Lung microvascular endothelial cell (primary cell): Measurements from ENCODE around the gene BBS1. TPM values are rescaled to one million over a fixed set of nuclear protein-coding genes. Genes with fewer than 3 reads are reported as not detected.
A peak's percentile ranks its signal among the peaks of the same experiment; 100 is the strongest.

Experiments
- DNase-seq, 2 donors: peaks; one replicate each; pipeline versions ENCODE4 v3.0.0 to v3.0.0-alpha.2; 2010; ENCODE audit warnings: low read depth in 2 of 2
- total RNA-seq: library from RNA; depleted of rRNA; stranded (reverse); fragments of >200 nt; gene quantifications from 2 replicates; pipeline ENCODE4 v1.2.1, GENCODE V29; 2014

The BBS1 gene
- total RNA-seq, 1 donor from 2014 or later: 12.1 TPM

DNA sequence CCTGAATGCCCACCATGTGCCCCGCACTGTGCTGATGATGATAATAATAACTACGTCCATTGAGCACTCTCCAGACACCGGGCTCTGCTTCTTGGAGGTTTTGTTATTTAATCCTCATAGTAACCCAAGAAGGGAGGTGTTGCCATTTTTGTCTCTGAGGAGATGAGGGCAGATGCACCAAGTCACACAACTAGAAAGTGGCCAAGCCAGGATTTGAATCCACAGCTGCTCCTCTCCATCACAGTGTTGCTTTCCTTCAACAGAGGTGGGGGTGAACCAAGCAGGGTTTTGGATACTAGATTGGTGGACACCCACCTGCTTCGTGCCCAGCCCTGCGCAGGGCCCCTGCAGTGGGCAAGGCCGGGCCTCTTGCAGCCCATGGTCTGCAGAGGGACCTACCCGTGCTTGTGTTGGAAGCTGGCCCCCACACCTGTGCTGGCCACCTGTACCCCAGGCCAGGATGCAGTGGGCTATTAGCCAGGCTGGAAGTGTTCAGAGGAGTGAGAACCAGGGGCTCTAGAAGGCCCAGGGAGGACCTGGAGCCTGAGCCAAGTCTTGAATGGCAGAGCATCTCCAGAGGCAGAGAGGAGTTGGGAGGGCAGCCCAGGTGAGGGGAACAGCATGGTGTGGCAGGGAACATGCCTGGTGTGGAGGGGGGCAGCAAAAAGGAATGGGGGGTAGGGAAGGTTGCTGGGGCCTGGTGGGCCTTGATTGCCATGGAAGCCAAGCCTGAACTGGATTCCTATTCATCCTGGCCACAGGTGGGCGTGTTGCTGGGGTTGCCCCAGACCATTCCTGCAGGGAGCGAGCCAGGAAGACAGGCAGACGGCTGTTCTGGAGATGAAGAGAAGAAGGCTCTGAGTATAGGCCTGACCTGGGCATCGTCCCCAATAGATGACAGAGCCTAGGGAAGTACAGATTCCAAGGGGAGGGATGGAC, 32.9 kb upstream of the BBS1 start:
- no peak for DNase-seq

GRCh38 chr11:66478729-66479393, 31.6 kb upstream of the BBS1 start:
- peak in 1 of 2 donors; percentile 46 for DNase-seq

DNA sequence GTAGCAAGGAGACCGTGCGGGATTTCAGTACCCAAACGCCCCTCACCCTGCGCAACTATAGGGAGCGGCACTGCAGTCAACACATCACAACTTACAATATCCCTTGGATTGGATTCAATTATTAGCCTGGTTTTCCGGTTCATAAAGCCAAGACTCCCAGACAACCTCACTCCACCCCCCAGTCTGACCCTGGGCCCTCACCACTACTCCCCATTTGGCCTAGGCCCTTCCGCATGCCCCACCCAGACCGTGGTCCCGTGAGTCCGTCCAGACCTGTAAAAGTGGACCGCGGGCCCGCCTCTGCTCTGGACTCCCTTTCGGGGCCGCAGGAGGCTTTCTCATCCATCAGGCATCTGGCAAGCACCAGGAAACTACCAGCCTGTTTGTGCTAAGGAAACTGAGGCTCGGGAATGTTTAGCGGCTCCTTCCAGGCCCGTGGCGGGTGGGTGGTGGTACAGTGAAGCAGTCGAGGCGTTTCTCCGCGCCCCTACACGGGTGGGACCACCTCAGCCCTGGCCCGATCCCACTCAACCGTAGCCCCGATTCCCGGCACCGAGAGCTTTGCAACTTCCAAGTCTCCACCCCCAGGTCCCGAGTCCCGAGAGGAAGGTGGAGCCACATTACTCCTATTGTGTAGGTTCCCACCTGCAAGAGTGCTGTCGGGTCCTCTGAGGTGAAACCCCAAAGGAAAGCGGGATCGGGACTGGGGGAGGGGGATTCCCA, 30.9 kb upstream of the BBS1 start:
- peak; percentile 28 to 37 for DNase-seq

DNA sequence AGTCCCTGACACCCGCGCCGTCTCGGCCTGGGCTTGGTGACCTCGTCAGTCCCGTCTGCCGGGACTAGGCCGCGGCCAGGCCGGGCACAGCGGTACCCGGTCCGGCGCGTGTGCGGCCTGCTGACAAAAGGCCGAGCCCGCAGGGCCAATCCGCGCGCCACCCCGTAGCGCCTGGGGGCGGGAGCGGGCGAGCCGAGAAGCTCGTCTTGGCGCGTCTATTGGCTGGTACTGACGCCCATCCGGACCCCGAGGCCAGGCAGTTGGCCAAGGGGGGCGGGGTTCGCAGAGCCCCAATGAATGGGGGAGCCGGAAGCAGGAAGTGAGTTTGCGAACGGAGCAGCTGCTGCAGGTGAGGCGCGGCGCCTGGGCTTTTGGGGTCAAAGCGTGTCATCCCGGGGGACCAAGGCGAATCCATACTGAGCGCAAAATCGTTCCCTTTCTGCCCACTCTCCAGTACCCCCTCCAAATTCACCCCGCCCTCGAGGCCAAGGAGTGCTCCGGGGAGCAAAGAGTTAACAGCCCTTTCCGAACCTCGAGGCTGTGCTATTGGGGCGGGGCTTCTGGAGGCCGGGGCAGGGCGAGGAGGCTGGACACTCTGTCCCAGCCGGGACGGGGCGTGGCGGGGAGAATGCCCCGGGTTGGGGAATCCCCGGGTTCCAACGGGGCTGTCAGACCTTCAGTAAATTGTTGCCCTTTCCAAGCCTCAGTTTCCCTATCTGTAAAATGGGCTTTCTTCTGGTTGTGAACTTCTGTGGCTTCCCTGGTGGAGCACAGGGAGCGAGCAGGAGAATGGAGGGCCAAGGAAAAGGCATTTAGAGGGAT, 30.1 kb upstream of the BBS1 start, which contains the start of gene DPP3:
Gene DPP3 (plus strand): TSS at position 318 of the 822 bp plus-strand sequence. CDS start 1,767 bp downstream, outside the sequence.
- DNase-seq: peak; percentile 97 to 98

DNA sequence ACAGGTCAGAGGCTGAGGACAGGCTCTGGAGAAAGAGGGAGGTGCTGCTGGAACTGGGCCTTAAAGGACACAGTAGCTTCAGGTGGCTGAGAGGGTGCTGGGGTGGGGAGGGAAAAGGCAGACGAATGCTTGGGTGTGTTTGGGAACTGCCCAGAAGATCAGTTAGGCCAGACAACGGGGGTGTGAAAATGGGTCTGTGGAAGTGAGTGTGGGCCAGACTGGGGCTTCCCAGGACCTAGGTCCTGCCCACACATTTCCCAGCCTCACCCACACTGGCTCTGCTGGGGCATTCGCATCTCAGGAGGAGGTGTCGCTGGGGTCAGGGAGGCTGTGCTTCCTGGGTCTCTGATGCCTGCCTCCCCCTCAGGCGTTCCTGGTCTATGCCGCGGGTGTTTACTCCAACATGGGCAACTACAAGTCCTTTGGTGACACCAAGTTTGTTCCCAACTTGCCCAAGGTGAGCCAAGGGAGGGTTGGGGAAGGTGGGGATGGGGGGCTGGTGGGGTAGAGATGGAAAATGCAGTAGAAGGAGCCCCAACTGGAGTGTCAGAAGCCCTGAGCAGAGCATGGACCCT, 25.5 kb upstream of the BBS1 start:
- DNase-seq: no peak

DNA sequence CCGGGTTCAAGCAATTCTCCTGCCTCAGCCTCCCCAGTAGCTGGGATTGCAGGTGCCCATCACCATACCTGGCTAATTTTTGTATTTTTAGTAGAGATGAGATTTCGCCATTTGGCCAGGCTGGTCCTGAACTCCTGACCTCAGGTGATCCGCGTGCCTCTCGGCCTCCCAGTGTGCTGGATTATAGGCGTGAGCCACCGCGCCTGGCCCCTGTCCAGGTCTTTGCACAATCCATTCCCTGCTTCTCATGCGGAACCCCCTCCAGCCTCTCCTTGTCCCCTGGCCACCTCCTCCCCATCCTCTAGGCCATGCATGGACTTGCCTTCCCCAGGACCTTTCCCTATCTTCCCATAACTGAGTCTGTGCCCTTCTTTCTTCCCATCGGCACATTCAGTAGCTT, 21.5 kb upstream of the BBS1 start:
- no peak for DNase-seq

GRCh38 chr11:66489636-66490035, 20.8 kb upstream of the BBS1 start:
- DNase-seq: no peak

DNA sequence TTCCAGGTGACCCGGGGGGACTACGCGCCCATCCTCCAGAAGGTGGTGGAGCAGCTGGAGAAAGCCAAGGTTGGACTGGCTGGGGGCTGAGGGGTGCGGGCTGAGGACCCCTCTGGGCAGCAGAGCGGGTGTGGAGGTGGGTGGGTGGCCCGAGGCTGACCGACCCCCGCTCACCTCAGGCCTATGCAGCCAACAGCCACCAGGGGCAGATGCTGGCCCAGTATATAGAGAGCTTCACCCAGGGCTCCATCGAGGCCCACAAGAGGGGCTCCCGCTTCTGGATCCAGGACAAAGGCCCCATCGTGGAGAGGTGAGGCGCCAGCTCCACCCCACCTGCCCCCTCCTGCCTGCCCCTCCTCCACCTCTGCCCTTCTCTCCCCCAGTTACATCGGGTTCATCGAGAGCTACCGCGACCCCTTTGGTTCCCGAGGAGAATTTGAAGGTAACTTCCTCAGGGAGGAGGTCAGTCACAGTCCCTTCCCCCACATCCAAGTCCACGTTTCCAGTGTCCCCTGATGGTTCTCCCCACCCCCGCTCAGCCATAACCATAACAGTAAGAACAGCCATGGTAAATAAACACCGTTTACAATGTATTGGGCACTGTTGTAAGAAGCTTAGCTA, 19.0 kb upstream of the BBS1 start:
- no peak for DNase-seq

DNA sequence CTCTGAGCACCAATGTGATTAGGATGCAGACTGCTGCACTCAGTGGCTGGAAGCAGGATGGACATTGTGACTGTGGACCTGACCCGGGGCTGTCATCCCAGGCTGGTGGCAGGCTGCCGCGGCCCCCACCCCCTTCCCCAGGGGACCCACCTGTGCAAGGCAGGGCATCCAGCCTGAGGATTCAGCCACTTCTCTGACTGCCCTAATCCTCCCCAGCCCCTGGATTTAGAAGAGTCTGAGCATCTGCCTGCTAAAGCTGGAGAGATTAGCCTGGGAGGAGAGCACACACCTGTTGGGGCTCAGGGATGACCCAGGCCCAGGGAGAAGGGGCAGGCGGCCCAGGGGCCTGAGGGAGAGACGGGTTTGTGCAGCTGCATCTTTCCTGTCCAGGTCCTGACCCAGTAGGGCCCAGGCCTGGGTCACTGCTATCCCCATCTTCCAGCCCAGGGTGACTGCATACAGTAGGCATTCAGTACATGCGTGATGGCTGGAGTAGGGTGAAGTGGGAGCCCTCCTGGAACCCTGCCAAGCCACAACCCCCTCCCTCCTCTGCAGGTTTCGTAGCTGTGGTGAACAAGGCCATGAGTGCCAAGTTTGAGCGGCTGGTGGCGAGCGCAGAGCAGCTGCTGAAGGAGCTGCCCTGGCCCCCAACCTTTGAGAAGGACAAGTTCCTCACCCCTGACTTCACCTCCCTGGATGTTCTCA, 18.1 kb upstream of the BBS1 start:
- no peak for DNase-seq

DNA sequence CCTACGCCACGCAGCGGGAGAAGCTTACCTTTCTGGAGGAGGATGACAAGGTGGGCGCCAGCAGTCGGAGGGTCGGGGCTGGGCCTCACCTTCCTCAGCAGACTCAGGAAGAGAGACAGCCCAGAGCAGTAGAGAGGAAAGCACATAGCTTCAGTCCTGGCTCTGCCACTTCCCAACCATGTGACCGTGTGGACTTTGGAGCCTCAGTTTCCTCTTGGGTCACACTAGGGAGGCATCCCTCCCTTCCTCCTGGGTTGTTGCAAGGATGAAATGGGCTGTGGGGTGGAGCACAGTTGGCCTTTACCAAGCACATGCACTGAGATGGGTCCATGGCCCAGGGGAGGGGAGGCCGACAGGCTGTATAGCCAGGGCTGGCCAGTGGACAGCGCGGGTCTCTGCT, 17.3 kb upstream of the BBS1 start:
- DNase-seq: no peak

DNA sequence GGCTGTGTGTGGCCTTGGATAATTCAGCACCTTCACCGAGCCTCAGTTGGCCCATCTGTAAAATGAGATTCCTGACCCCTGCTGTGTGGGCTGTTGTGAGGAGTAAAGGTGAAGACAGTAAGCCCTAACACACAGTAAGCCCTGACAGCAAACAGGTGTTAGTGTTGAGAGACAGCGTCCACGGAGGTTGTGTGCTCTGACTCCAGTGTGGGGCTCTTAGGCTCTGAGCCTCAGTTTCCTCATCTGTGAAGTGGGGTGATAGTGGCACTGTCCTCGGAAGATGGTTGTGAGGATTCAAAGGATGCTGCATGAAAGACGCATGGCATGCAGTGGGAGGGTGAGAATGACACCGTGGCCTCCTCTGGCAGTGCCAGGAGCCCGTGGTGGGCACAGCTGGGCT, 16.0 kb upstream of the BBS1 start:
- DNase-seq: no peak

DNA sequence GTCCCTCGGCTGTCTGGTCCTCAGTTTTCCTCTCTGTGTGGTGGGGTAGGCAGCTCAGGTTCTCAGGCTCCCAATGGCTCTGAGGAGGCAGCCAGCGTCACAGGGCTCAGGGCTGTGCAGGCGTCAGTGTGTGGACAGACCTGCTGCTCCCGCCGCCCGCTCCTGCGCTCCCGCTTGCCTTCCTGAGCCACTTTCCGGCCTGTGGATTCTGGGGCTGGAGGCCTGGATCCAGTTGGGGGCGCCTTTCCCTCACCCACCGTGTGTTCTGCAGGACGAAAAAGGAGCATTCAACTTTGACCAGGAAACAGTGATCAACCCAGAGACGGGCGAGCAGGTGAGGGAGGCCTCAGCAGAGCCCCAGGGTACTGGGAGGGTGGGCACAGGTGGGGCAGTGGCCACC, 15.5 kb upstream of the BBS1 start:
- DNase-seq: no peak

GRCh38 chr11:66495401-66495854, 15.0 kb upstream of the BBS1 start:
- DNase-seq: no peak

- no peak for DNase-seq
Measured at GRCh38 chr11:66497206-66497605, 13.2 kb upstream of the BBS1 start.

DNA sequence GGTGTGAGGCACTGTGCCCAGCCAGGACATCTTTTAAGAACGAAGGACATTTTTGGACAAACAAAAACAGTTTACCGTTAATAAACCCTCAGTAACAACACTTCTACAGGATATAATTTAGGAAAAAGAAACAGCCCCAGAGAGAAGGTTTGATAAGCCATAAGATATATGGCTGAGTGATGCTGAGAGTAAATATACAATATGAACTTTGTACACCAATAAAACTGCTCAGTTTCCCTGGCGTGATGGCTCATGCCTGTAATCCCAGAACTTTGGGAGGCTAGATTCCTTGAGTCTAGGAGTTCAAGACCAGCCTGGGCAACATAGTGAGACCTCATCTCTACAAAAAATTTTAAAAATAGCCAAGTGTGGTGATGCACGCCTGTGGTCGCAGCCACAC, 11.9 kb upstream of the BBS1 start:
- no peak for DNase-seq

GRCh38 chr11:66505276-66505816, 5.1 kb upstream of the BBS1 start:
- no peak for DNase-seq

GRCh38 chr11:66509131-66509561, 1.3 kb upstream of the BBS1 start:
- DNase-seq: no peak

GRCh38 chr11:66510990-66511339, 530 bp downstream of the BBS1 start:
- no peak for DNase-seq

DNA sequence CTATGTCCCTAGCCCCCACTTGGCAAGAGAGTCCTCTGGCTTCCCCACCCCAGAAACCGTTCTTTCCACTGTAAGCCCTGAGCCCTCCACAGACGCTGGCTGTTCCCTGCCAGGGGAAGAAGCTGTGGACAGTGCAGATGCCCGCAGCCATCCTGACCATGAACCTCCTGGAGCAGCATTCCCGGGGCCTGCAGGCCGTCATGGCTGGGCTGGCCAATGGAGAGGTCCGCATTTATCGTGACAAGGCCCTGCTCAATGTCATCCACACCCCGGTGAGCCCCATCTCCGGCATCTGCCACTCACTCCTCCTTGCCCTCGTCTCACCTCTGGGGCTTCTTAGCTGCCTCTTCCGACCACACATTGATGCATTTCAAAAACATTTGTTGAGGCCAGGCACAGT, 13.2 kb downstream of the BBS1 start:
- no peak for DNase-seq
